ENCODE measurements around the gene FLCN.

The FLCN gene

GRCh38 chr17:17182598-17183136 lies 54.3 kb downstream of the FLCN start:
- no peak for DNase-seq

- DNase-seq = no peak
Measured at GRCh38 chr17:17181666-17182597, 55.0 kb downstream of the FLCN start.

- DNase-seq = no peak
Measured at GRCh38 chr17:17180741-17181525, 56.0 kb downstream of the FLCN start.

- DNase-seq = no peak
Measured at GRCh38 chr17:17180141-17180603, 56.8 kb downstream of the FLCN start.

- no peak for DNase-seq
Measured at GRCh38 chr17:17179371-17179827, 57.6 kb downstream of the FLCN start.

- no peak for DNase-seq
Measured at GRCh38 chr17:17177176-17177575, 59.8 kb downstream of the FLCN start.

- DNase-seq = no peak
Measured at GRCh38 chr17:17176341-17176740, 60.6 kb downstream of the FLCN start.

- no peak for DNase-seq
Measured at GRCh38 chr17:17175917-17176316, 61.1 kb downstream of the FLCN start.

- DNase-seq = no peak
Measured at GRCh38 chr17:17175340-17175739, 61.6 kb downstream of the FLCN start.

- DNase-seq = no peak
Measured at GRCh38 chr17:17173921-17174320, 63.0 kb downstream of the FLCN start.

GRCh38 chr17:17172990-17173389 lies 64.0 kb downstream of the FLCN start:
- no peak for DNase-seq

GRCh38 chr17:17172001-17172939 lies 64.7 kb downstream of the FLCN start:
- DNase-seq = no peak

- DNase-seq = no peak
Measured at GRCh38 chr17:17171186-17171585, 65.8 kb downstream of the FLCN start.

GRCh38 chr17:17170346-17170985 lies 66.5 kb downstream of the FLCN start:
- DNase-seq = no peak

- DNase-seq = no peak
Measured at GRCh38 chr17:17169396-17169795, 67.6 kb downstream of the FLCN start.

- DNase-seq = no peak
Measured at GRCh38 chr17:17168401-17168800, 68.6 kb downstream of the FLCN start.

GRCh38 chr17:17167986-17168385 lies 69.0 kb downstream of the FLCN start:
- DNase-seq = no peak

GRCh38 chr17:17167356-17167755 lies 69.6 kb downstream of the FLCN start:
- DNase-seq = no peak

- no peak for DNase-seq
Measured at GRCh38 chr17:17166446-17166845, 70.5 kb downstream of the FLCN start.

GRCh38 chr17:17165666-17166308 lies 71.2 kb downstream of the FLCN start:
- DNase-seq = no peak

- no peak for DNase-seq
Measured at GRCh38 chr17:17164676-17165075, 72.3 kb downstream of the FLCN start.

All from NCI-H1930 (cell line).